AG09319 (cell line): ENCODE measurements around the gene OAT.
"Not testable (repeated sequence)": the region's sequence is repeated elsewhere in the genome, so short reads cannot be mapped to it uniquely, and the experiment has no call there.

Experiments
- DNase-seq: peaks from one replicate; pipeline ENCODE4 v3.0.0-alpha.2; 2010; ENCODE audit warnings: low read depth; ENCODE audit errors: extremely low read depth
- TF ChIP-seq, protein P1 (sequence below): IDR thresholded peaks from 2 replicates; pipeline ENCODE4 v1.5.1; 2011; ENCODE audit warnings: low read depth, mild to moderate bottlenecking, inconsistent platforms, low read length, moderate library complexity

OAT gene

DNA sequence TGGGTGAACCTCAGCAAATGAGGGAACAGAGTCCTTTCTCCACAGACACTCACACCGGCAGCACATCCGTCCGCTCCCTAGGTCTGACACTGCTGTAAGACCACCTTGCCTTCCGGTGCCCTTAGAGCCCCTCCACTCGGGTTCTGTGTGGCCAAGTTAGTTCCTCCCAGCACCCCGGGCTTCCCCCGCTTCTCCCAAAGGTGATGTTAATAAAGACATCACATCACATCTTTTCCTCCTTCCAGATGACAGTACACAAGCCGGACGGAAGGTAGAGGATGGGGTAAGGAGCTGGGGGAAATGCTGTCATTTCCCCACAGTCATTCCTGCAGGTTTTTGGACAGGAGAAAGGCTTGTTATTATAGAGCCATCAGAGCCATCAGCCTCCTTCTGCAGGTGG is 42.3 kb downstream of the OAT start:
- DNase-seq = no peak
- TF ChIP-seq, protein P1, sequence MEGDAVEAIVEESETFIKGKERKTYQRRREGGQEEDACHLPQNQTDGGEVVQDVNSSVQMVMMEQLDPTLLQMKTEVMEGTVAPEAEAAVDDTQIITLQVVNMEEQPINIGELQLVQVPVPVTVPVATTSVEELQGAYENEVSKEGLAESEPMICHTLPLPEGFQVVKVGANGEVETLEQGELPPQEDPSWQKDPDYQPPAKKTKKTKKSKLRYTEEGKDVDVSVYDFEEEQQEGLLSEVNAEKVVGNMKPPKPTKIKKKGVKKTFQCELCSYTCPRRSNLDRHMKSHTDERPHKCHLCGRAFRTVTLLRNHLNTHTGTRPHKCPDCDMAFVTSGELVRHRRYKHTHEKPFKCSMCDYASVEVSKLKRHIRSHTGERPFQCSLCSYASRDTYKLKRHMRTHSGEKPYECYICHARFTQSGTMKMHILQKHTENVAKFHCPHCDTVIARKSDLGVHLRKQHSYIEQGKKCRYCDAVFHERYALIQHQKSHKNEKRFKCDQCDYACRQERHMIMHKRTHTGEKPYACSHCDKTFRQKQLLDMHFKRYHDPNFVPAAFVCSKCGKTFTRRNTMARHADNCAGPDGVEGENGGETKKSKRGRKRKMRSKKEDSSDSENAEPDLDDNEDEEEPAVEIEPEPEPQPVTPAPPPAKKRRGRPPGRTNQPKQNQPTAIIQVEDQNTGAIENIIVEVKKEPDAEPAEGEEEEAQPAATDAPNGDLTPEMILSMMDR = no peak

DNA sequence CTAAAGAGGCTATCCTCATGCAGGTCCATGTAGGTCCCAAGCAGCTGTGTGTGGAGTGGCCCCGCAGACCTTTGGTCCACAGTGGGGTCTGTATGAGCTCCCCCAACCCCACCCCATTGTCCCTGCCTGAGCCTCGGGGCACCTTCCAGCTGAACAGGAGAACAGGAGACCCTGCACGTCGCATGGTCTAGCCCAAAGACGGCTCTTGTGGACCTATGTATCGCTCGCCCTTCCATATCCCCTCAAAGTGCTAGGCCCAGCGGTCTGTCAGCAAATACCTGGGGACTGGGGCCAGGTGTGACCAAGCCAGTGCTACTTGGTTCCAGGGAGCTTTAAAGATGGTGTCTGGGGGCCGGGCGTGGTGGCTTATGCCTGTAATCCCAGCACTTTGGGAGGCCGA is 43.0 kb downstream of the OAT start:
- TF ChIP-seq, protein P1 = no peak
- DNase-seq = no peak

DNA sequence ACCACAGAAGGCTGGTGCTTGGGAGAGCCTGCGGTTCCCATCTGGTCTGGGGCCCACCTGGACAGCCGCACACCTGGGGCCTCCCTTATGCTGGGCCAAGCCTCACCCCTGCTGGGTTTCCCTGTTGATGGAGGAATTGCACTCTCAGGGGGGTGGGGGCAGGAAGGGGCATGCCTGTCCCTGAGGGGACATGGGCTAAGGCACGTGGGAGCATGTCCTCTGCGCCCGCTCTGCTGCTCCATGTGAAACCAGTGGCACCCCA is 43.4 kb downstream of the OAT start:
- DNase-seq = no peak
- TF ChIP-seq, protein P1 = no peak

DNA sequence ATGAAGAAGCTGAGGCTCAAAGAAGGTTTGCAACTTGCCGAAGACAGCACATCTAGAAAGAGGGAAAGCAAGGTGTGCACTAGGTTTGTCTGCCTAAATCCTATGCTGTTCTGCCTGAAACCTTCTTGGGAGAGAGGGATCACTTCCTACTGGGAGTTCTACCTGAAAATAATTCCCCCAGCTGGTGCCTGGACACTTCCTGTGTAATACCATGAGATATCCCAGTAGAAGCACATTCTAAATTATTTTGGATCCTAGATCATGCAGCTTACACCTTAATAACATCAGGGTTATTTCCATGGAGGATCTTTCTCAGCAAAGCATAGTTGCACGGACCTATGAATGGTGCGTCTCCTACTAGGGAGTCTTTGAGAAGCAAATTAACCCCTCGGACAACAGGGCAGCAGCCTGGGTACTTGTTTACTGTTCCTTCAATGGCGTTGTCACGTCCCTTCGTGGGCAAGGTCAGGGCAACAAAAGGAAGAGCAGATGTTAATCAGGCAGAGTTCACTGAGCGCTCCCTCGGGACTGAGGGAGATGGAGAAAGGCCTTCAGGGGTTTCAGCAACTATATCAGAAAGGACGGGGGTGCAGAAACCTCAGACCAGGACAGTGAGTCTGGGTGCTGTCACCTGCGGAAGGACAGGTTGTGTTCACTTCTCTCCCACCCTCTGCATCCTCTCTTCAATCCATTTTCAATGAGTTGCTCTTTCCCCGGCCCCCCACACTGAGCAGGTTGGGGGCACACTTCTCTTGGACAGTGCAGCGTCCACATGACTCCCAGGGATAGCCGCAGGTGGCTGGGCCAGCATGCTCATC is 44.0 kb downstream of the OAT start:
- no peak for DNase-seq
- TF ChIP-seq, protein P1 = no peak

DNA sequence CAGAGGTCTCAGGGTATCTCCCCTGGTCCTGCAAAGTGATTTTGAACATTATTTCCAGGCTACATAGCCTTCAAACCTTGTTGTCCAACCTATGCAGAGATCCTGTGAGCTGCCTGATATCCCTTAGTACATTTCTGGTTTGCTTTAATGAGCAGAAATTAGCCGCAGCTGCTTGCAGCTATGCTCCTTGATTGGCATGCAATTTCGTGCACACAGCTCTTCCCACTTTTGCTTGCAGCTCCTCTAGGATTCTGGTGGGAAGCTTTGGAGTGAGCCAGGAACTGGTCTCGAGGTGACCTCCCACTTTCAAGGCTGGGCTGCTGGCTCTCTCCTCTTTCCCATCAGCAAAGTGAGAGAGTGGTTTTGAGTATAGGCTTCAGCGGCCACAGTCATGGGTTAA is 45.8 kb downstream of the OAT start:
- no peak for DNase-seq

DNA sequence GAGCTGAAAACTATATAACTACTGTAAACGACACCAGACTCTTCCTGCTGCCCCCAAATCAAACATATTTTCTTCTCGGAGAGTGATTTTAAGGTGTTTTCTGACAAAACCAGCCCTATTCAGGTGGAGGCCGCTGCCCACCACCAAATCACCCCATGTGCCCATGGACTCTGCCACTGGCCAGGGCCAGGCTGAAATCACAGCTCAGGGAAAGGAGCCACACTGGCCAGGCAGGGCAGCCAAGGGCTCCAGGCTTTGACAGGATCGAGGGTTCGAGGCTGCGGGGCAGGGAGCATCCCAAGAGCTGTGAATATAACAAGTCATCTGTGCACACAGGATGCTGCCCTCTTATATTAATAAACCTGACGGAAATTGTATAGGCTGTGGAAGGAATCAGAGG is 48.3 kb downstream of the OAT start:
- no peak for DNase-seq
- TF ChIP-seq, protein P1 = no peak

More for the DNA sequence above, 45.8 kb downstream of the OAT start:
- TF ChIP-seq, protein P1 = no peak

DNA sequence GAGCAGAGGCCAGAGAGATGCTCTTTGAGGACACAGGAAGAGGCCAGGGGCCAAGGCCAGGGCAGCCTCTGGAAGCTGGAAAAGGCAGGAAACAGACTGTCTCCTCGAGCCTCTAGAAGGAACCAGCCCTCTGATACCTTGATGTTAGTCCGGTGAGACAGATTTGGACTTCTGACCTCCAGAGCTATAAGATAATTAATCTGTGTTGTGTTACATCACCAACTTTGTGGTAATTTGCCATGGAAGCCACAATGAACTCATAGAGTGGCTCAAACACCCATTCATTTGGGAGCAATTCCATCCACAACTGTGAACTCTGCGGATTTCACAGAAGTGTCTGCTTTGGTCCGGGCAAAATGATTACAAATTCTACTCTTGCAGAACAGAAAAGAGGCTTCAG is 48.7 kb downstream of the OAT start:
- TF ChIP-seq, protein P1 = no peak
- no peak for DNase-seq

DNA sequence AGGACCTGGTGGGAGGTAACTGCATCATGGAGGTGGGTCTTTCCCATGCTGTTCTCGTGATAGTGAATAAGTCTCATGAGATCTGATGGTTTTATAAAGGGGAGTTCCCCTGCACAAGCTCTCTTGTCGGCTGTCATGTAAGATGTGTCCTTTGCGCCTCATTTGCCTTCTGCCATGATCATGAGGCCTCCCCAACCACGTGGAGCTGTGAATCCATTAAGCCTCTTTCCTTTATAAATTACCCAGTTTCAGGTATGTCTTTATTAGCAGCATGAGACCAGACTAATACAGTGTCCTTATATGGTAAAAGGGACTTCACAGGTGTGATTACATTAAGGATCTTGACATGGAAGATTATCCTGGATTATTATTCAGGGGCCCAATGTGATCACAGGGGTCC is 49.2 kb downstream of the OAT start:
- DNase-seq = not testable (repeated sequence)
